ENCODE measurements around the gene BCAS3. TPM values are rescaled to one million over a fixed set of nuclear protein-coding genes. Genes with fewer than 3 reads are reported as not detected.

The BCAS3 gene
- total RNA-seq, 4 donors from 2014 or later, result 42.1 to 84.7 (median 54.1) TPM

DNA sequence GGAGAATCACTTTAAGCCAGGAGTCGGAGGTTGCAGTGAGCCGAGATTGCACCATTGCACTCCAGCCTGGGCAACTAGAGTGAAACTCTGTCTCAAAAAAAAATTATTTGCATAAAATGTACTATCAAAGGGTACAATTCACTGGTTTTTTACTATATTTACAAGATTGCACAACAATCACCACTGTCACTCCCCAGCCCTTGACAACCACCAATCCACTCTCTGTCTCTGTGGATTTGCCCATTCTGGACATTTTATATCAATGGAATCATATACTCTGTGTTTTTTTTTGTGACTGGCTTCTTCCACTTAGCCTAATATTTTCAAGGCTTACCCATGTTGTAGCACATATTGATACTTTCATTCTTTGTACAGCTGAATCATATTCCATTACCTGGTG lies 740.8 kb downstream of the BCAS3 start:
- intact Hi-C loops (cut with DNase I; ENCODE audit: low total_unique reads), result loop anchor here (10.0 kb wide), 1 partner anchor 416 kb away; no protein-coding TSS in a partner anchor
- TF ChIP-seq POLR2A (IDR thresholded peaks at IDR 0.05), result no peak
- TF ChIP-seq, protein P1, sequence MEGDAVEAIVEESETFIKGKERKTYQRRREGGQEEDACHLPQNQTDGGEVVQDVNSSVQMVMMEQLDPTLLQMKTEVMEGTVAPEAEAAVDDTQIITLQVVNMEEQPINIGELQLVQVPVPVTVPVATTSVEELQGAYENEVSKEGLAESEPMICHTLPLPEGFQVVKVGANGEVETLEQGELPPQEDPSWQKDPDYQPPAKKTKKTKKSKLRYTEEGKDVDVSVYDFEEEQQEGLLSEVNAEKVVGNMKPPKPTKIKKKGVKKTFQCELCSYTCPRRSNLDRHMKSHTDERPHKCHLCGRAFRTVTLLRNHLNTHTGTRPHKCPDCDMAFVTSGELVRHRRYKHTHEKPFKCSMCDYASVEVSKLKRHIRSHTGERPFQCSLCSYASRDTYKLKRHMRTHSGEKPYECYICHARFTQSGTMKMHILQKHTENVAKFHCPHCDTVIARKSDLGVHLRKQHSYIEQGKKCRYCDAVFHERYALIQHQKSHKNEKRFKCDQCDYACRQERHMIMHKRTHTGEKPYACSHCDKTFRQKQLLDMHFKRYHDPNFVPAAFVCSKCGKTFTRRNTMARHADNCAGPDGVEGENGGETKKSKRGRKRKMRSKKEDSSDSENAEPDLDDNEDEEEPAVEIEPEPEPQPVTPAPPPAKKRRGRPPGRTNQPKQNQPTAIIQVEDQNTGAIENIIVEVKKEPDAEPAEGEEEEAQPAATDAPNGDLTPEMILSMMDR (IDR thresholded peaks at IDR 0.05), result no peak
- 87 to 91% methylated on average over 2 of the region's 2 CpGs for WGBS, 2 donors
- DNase-seq (ENCODE audit: low spot score in 2 of 2), result no peak
- no peak overlapping the region for H3K4me3 ChIP-seq (ENCODE audit: low read depth, poor library complexity, severe bottlenecking)

DNA sequence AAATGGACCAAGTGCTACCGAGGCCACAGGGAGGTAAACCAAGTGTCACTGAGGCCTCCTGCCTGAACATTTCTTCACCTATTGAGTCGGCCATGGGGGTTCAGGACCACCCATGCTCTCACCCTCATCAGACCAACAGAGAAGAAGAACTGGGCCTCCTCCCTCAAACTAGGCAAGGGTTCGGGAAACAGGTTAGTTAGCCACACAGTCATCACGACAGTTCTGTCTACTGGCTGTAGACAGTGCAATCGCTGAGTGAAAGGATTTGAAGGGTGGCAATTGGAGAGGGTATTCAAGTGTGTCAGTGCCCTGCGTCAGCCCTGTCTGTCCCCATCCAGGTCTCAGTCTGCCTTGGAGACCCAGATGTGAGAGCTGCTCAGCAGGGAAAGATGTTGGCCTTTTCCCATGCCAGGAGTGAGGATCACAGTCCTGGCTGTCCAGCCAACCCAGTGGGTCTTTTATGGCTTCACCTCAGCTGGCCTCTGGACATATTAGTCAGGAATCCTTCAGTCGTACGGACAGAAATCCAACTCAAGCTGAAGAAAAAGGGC lies 741.9 kb downstream of the BCAS3 start:
- 80 to 82% methylated on average over 8 of the region's 8 CpGs for WGBS, 2 donors
- no peak for TF ChIP-seq POLR2A (IDR thresholded peaks at IDR 0.05)
- TF ChIP-seq, protein P1 (IDR thresholded peaks at IDR 0.05), result no peak
- H3K4me3 ChIP-seq (ENCODE audit: low read depth, poor library complexity, severe bottlenecking), result no peak overlapping the region
- no peak for DNase-seq (ENCODE audit: low spot score in 2 of 2)
- intact Hi-C loops (cut with DNase I; ENCODE audit: low total_unique reads), result loop anchor here (10.0 kb wide), 1 partner anchor 415 kb away; no protein-coding TSS in a partner anchor

- H3K4me3 ChIP-seq (ENCODE audit: low read depth, poor library complexity, severe bottlenecking), result no peak overlapping the region
- 56 to 64% methylated on average over 4 of the region's 4 CpGs for WGBS, 2 donors
- intact Hi-C loops (cut with DNase I; ENCODE audit: low total_unique reads), result no loop called here
- TF ChIP-seq, protein P1 (IDR thresholded peaks at IDR 0.05), result no peak
- TF ChIP-seq POLR2A (IDR thresholded peaks at IDR 0.05), result no peak
- no peak for DNase-seq (ENCODE audit: low spot score in 2 of 2)
Observed at GRCh38 chr17:61420052-61420451, 742.4 kb downstream of the BCAS3 start.

DNA sequence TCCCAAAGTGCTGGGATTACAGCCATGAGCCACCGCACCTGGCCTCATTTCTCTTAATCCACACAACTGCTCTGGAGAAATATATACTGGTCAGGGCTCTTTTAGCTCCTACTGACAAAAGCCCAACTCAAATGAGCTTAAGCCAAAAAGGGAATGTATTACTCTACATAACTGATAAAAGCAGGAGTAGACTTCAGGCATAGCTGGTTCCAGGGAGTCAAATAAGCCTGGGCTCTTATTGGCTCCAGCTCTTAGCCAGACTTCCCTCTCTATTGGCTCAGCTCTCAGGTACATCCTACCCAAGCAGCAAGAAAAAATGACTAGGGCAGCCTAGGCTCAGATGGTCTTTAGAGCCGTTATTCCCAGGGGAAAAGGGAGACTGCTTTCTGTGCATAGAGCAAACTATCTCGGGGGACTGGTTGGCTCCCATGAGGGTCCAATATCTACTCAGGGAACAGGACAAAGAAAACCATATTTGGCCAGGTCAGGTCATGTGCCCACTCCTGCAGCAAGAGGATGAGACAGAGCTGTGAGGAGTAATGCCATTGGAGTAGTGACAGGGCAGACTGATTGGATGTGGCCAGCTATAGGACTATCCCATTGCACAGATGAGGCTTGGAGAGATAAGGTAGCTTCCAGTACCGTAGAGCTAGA lies 743.2 kb downstream of the BCAS3 start:
- no peak overlapping the region for H3K4me3 ChIP-seq (ENCODE audit: low read depth, poor library complexity, severe bottlenecking)
- 84 to 91% methylated on average over 4 of the region's 4 CpGs for WGBS, 2 donors
- no peak for DNase-seq (ENCODE audit: low spot score in 2 of 2)
- no peak for TF ChIP-seq POLR2A (IDR thresholded peaks at IDR 0.05)
- TF ChIP-seq, protein P1 (IDR thresholded peaks at IDR 0.05), result no peak
- intact Hi-C loops (cut with DNase I; ENCODE audit: low total_unique reads), result no loop called here

DNA sequence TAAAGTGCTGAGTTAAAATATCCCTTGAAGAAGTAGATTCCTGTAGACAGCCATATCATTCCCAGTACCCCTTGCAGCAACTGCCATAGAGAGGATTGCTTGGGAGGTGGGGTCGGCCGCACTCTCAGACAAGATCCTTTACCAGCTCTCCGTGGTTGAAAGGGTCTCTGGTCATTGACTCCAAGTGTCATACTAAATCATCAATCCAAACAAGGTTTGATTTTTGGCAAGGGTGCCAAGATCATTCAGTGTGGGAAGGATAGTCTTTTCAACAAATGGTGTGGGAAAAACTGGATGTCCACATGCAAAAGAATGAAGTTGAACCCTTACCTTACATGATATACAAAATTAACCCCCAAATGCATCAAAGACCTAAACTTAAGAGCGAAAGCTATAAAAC lies 743.8 kb downstream of the BCAS3 start:
- WGBS, 2 donors, result 85 to 88% methylated on average over 4 of the region's 4 CpGs
- H3K4me3 ChIP-seq (ENCODE audit: low read depth, poor library complexity, severe bottlenecking), result no peak overlapping the region
- no peak for DNase-seq (ENCODE audit: low spot score in 2 of 2)
- intact Hi-C loops (cut with DNase I; ENCODE audit: low total_unique reads), result no loop called here
- TF ChIP-seq, protein P1 (IDR thresholded peaks at IDR 0.05), result no peak
- no peak for TF ChIP-seq POLR2A (IDR thresholded peaks at IDR 0.05)

Measured in lower leg skin (tissue), 4 donors.